ENCODE results near the gene USP25. TPM values are rescaled to one million over a fixed set of nuclear protein-coding genes. Genes with fewer than 3 reads are reported as not detected.

The USP25 gene
- total and polyA plus RNA-seq, 2 of the 8 experiments (the other 6 are each of a cell fraction or from before 2014, with no cell fraction given), result 11.2 to 48.1 TPM

DNA sequence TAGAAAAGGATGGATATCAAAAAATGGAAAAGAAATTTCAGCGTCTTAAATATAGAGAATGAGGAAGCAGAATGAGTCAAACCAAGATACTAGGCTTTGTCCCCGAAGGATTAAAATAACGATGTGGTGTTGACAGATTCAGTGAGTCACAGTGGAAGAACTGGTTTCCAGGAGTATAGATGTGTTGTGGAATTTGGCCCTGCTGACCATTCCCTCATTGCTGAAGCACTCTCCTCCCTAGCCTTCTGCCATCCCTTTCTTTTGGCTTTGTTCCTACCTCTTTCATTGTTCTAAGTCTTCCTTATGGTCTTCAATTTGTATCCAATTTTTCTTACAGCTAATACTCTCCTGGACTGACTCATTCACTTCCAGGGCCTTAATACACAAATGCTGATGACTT lies 23.1 kb upstream of the USP25 start:
- no peak overlapping the region for H3K14ac ChIP-seq (ENCODE audit: insufficient read length)
- H2BK12ac ChIP-seq (ENCODE audit: low read depth, low read length), result no peak overlapping the region
- H4K8ac ChIP-seq (ENCODE audit: extremely low read depth, insufficient read depth, low read length), result no peak overlapping the region
- DNase-seq (ENCODE audit: low read depth in 1 of 2, low spot score in 2 of 2) (no peak), FAIRE-seq (no peak)
- no peak overlapping the region for H2AK5ac ChIP-seq (ENCODE audit: low read depth, low read length)
- TF ChIP-seq ZNF274 (IDR thresholded peaks at IDR 0.05; ENCODE audit: borderline replicate concordance, extremely low read depth, low read length) (no peak), ATF2 (IDR thresholded peaks at IDR 0.05; ENCODE audit: low read length) (no peak)
- no peak overlapping the region for H2BK15ac ChIP-seq (ENCODE audit: low read length)
- no peaks in the 10 kb centered on the region for H3K36me3 ChIP-seq (ENCODE audit: control insufficient read depth in 2 of 4, insufficient read depth in 4 of 4, low read length in 3 of 4)
- no peaks in the 10 kb centered on the region for H3K79me1 ChIP-seq (ENCODE audit: low read depth, low read length)
- 87% methylated on average over 3 of the region's 3 CpGs; no CpG with 5 or more reads in 1 of the 2 experiments for WGBS, 2 experiments (ENCODE audit: extremely low coverage in 1 of 2, insufficient coverage in 1 of 2, insufficient read length in 1 of 2, insufficient replicate concordance in 2 of 2, low coverage in 1 of 2, low lambda C conversion rate in 2 of 2, missing lambda C conversion rate in 1 of 2)
- H3K9ac ChIP-seq (replicated peaks in 1 of 4; ENCODE audit: extremely low read depth in 1 of 4, low read depth in 3 of 4, low read length in 3 of 4), result no peak overlapping the region
- no peak overlapping the region for H3K4me3 ChIP-seq (ENCODE audit: extremely low read depth in 1 of 4, insufficient read depth in 2 of 4, low read depth in 3 of 4, low read length in 4 of 4)
- no peaks in the 10 kb centered on the region for H3K27me3 ChIP-seq (replicated peaks in 1 of 4; ENCODE audit: control insufficient read depth in 3 of 4, extremely low read depth in 1 of 4, insufficient read depth in 3 of 4, low read length in 3 of 4)
- no peak overlapping the region for H3K18ac ChIP-seq (ENCODE audit: extremely low read depth, low read length)
- no peak overlapping the region for H3K4ac ChIP-seq (replicated peaks; ENCODE audit: insufficient read length, low read depth, low read length)
- H2AFZ ChIP-seq (ENCODE audit: low read length), result no peak overlapping the region
- H2BK20ac ChIP-seq (ENCODE audit: low read length), result no peak overlapping the region
- no peak overlapping the region for H3K23ac ChIP-seq (ENCODE audit: insufficient read length)
- H2BK120ac ChIP-seq (replicated peaks; ENCODE audit: low read depth, low read length), result no peak overlapping the region
- no peak overlapping the region for H2BK5ac ChIP-seq (ENCODE audit: low read depth, low read length)
- CTCF ChIA-PET (ENCODE audit: partially characterized antibody), result no interaction called here
- H4K91ac ChIP-seq (replicated peaks; ENCODE audit: insufficient read length, low read length), result no peak overlapping the region
- H4K5ac ChIP-seq (ENCODE audit: insufficient read length, low read depth, low read length), result no peak overlapping the region
- no peaks in the 10 kb centered on the region for H3K23me2 ChIP-seq (ENCODE audit: low read depth, low read length)
- no peak overlapping the region for H3K56ac ChIP-seq (replicated peaks; ENCODE audit: insufficient read length, low read depth, low read length)
- H3K79me2 ChIP-seq (ENCODE audit: control insufficient read depth in 1 of 2, insufficient read depth in 2 of 2, low read length in 2 of 2), result no peaks in the 10 kb centered on the region
- POLR2A ChIA-PET (ENCODE audit: partially characterized antibody), result no interaction called here
- no peaks in the 10 kb centered on the region for H3K4me1 ChIP-seq (replicated peaks in 1 of 4; ENCODE audit: control insufficient read depth in 3 of 4, insufficient read depth in 4 of 4, low read length in 3 of 4)
- H3K27ac ChIP-seq (ENCODE audit: low read depth, low read length), result no peak overlapping the region
- H4K20me1 ChIP-seq (replicated peaks in 1 of 2; ENCODE audit: control insufficient read depth in 1 of 2, insufficient read depth in 2 of 2, low read length in 2 of 2), result no peaks in the 10 kb centered on the region
- H3K4me2 ChIP-seq (ENCODE audit: insufficient read depth in 1 of 2, low read depth in 2 of 2, low read length in 2 of 2), result no peak overlapping the region
- H3K9me3 ChIP-seq (ENCODE audit: insufficient read depth in 2 of 2, low read depth in 1 of 2, low read length in 1 of 2), result 0 out of 4 replicates have a peak, but pooled peaks cover 0 to 4% of the 10 kb centered on the region in 2 experiments

All from H1 (cell line).